ENCODE results near the gene KRT36. TPM values are rescaled to one million over a fixed set of nuclear protein-coding genes. Genes with fewer than 3 reads are reported as not detected.

The KRT36 gene
- total RNA-seq, 1 experiment from 2014 or later, result not detected

DNA sequence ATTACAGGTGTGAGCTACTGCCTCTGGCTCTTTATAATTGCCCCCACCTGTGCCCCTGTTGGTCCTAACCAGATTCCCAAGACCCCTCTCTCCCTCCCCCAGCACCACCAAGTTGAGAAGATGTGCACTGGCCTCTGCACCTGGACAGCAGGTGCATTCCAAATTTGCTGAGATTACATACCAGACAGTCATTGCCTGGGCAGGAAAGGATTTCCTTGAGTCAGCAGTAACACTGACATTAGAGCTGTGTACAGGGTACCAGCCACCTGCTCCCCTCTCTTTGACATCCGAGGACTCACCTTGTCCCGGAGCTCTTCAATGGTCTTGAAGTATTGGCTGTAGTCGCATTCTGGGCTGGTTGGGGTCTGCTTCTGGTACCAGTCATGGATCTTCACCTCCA, 28.3 kb upstream of the KRT36 start:
- Histone ChIP-seq H3K36me3 (ENCODE audit: insufficient read depth, low read length) (no peaks in the 10 kb centered on the region), H4K20me1 (ENCODE audit: insufficient read depth, low read depth, low read length) (no peaks in the 10 kb centered on the region), H3K27ac (ENCODE audit: low read length) (no peak overlapping the region), H3K79me2 (ENCODE audit: low read length) (no peaks in the 10 kb centered on the region), H3K9me2 (replicated peaks; ENCODE audit: insufficient read depth, low read length) (no peaks in the 10 kb centered on the region), H3K4me3 (ENCODE audit: low read length) (no peak overlapping the region), H3K4me2 (ENCODE audit: low read depth, low read length, poor library complexity, severe bottlenecking) (no peak overlapping the region), H2AFZ (ENCODE audit: low read length) (no peak overlapping the region), H3K9ac (ENCODE audit: low read length) (no peak overlapping the region), H3K4me1 (ENCODE audit: low read length) (no peaks in the 10 kb centered on the region), H3K9me3 (ENCODE audit: low read length) (no peaks in the 10 kb centered on the region), H3K27me3 (ENCODE audit: low read length) (no peaks in the 10 kb centered on the region)
- DNase-seq, result no peak

DNA sequence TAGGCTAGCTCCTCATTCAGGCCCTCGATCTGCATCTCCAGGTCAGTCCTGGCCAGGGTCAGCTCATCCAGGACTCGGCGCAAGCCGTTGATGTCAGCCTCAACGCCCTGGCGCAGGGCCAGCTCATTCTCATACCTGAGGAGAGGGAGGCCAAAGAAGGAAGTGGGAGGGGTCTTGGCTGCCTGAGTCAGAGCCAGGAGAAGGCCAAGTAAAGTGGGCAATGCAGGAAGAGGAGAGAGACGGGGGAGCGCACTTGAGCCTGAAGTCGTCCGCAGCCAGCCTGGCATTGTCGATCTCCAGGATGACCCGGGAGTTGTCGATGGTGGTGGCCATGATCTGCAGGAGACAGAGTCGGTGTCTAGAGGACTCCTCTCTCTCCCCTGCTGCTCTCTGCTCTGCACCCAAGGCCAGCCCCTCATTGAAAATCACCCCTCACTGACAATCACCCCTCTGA, 27.1 kb upstream of the KRT36 start:
- no peaks in the 10 kb centered on the region for H3K36me3 ChIP-seq (ENCODE audit: insufficient read depth, low read length)
- DNase-seq, result no peak
- H3K9me2 ChIP-seq (replicated peaks; ENCODE audit: insufficient read depth, low read length), result no peaks in the 10 kb centered on the region
- no peaks in the 10 kb centered on the region for H3K4me1 ChIP-seq (ENCODE audit: low read length)
- no peak overlapping the region for H3K9ac ChIP-seq (ENCODE audit: low read length)
- no peaks in the 10 kb centered on the region for H4K20me1 ChIP-seq (ENCODE audit: insufficient read depth, low read depth, low read length)
- H2AFZ ChIP-seq (ENCODE audit: low read length), result no peak overlapping the region
- H3K4me3 ChIP-seq (ENCODE audit: low read length), result no peak overlapping the region
- no peaks in the 10 kb centered on the region for H3K27me3 ChIP-seq (ENCODE audit: low read length)
- no peaks in the 10 kb centered on the region for H3K9me3 ChIP-seq (ENCODE audit: low read length)
- no peak overlapping the region for H3K27ac ChIP-seq (ENCODE audit: low read length)
- H3K79me2 ChIP-seq (ENCODE audit: low read length), result no peaks in the 10 kb centered on the region
- H3K4me2 ChIP-seq (ENCODE audit: low read depth, low read length, poor library complexity, severe bottlenecking), result no peak overlapping the region

GRCh38 chr17:41516147-41516829, 26.6 kb upstream of the KRT36 start:
- Histone ChIP-seq H4K20me1 (ENCODE audit: insufficient read depth, low read depth, low read length) (no peaks in the 10 kb centered on the region), H3K4me2 (ENCODE audit: low read depth, low read length, poor library complexity, severe bottlenecking) (no peak overlapping the region), H3K9ac (ENCODE audit: low read length) (no peak overlapping the region), H3K4me3 (ENCODE audit: low read length) (no peak overlapping the region), H3K27me3 (ENCODE audit: low read length) (no peaks in the 10 kb centered on the region), H3K9me3 (ENCODE audit: low read length) (no peaks in the 10 kb centered on the region), H3K9me2 (replicated peaks; ENCODE audit: insufficient read depth, low read length) (no peaks in the 10 kb centered on the region), H3K36me3 (ENCODE audit: insufficient read depth, low read length) (no peaks in the 10 kb centered on the region), H3K79me2 (ENCODE audit: low read length) (no peaks in the 10 kb centered on the region), H3K4me1 (ENCODE audit: low read length) (no peaks in the 10 kb centered on the region), H3K27ac (ENCODE audit: low read length) (no peak overlapping the region), H2AFZ (ENCODE audit: low read length) (no peak overlapping the region)
- no peak for DNase-seq

DNA sequence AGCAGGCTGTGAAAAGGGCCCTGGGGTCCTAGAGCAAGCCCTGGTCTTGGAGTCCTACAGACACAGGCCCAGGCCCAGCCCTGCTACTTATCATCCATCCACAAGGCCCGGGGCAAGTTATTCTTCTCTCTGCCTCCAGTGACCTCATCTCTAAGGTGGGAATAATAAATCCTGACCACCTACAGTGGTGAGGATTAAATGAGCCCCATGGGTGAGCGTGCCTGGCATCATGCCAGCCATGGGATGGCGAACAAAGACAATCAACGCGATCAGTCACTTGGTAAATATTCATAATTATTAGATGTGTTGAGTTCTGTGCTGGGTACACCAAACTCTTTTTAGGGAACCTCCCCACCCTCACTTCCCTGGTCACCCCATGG, 23.4 kb upstream of the KRT36 start:
- H2AFZ ChIP-seq (ENCODE audit: low read length), result no peak overlapping the region
- no peak for DNase-seq
- H3K9ac ChIP-seq (ENCODE audit: low read length), result no peak overlapping the region
- H3K27me3 ChIP-seq (ENCODE audit: low read length), result no peaks in the 10 kb centered on the region
- no peak overlapping the region for H3K27ac ChIP-seq (ENCODE audit: low read length)
- no peak overlapping the region for H3K4me3 ChIP-seq (ENCODE audit: low read length)
- no peak overlapping the region for H3K4me2 ChIP-seq (ENCODE audit: low read depth, low read length, poor library complexity, severe bottlenecking)
- H3K79me2 ChIP-seq (ENCODE audit: low read length), result no peaks in the 10 kb centered on the region
- no peaks in the 10 kb centered on the region for H3K9me2 ChIP-seq (replicated peaks; ENCODE audit: insufficient read depth, low read length)
- no peaks in the 10 kb centered on the region for H3K36me3 ChIP-seq (ENCODE audit: insufficient read depth, low read length)
- no peaks in the 10 kb centered on the region for H3K9me3 ChIP-seq (ENCODE audit: low read length)
- no peaks in the 10 kb centered on the region for H3K4me1 ChIP-seq (ENCODE audit: low read length)
- no peaks in the 10 kb centered on the region for H4K20me1 ChIP-seq (ENCODE audit: insufficient read depth, low read depth, low read length)

DNA sequence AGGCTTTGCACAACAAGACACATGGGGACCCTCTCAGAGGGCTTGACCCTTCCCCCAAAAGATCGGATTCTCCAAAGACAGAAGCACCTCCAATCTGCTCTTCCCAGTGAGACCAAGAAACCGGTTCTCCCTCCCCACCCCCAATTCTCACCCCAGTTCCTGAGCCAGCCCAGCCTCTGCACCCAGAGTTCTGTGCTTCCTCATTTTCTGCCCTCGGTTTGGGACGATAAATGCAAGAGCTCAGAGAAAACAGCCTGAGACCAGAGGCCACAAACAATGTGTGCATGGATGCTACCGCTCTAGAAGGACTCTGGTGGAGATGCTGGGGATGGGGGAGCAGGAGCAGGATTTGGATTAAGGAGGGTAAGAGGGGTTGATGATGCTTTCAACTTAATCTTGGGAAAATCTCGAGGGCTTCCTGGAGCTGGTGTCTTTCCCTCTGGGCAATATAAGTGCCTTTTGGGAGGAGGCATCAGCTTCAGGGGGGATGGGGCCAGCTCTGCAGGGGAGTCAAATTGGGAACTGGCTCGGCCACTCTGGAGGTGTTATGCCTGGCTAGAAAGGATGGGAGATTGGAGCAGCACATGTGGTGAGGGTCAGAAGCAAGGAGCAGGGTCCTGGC, 22.9 kb upstream of the KRT36 start:
- H3K9ac ChIP-seq (ENCODE audit: low read length), result no peak overlapping the region

GRCh38 chr17:41511716-41512115, 22.0 kb upstream of the KRT36 start:
- no peaks in the 10 kb centered on the region for H3K9me2 ChIP-seq (replicated peaks; ENCODE audit: insufficient read depth, low read length)
- H3K9ac ChIP-seq (ENCODE audit: low read length), result no peak overlapping the region

More for the DNA sequence above, 22.9 kb upstream of the KRT36 start:
- Histone ChIP-seq H3K36me3 (ENCODE audit: insufficient read depth, low read length) (no peaks in the 10 kb centered on the region), H4K20me1 (ENCODE audit: insufficient read depth, low read depth, low read length) (no peaks in the 10 kb centered on the region), H3K4me1 (ENCODE audit: low read length) (no peaks in the 10 kb centered on the region), H3K4me2 (ENCODE audit: low read depth, low read length, poor library complexity, severe bottlenecking) (no peak overlapping the region), H3K4me3 (ENCODE audit: low read length) (no peak overlapping the region), H2AFZ (ENCODE audit: low read length) (no peak overlapping the region), H3K27ac (ENCODE audit: low read length) (no peak overlapping the region), H3K9me3 (ENCODE audit: low read length) (no peaks in the 10 kb centered on the region), H3K27me3 (ENCODE audit: low read length) (no peaks in the 10 kb centered on the region), H3K9me2 (replicated peaks; ENCODE audit: insufficient read depth, low read length) (no peaks in the 10 kb centered on the region), H3K79me2 (ENCODE audit: low read length) (no peaks in the 10 kb centered on the region)
- no peak for DNase-seq

DNA sequence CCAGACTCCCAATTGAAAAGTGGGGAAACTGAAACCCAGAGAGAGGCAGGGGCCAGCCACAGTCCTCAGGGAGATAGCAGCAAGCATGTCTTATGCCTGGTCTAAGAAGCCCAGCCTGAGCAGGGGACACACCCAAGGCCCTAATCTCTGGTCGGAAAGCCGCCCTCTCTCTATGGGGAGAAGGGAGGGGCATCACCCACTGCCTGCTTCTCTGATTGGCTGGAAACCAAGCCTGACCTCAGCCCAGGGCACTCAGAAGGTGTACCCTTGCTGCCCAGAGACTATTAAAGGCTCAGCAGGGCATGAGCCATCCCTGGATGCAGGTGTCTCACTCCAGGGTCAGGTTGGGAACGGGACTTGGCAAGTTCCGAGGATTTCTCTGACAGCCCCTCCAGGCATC, 21.4 kb upstream of the KRT36 start:
- no peaks in the 10 kb centered on the region for H3K27me3 ChIP-seq (ENCODE audit: low read length)
- H3K79me2 ChIP-seq (ENCODE audit: low read length), result no peaks in the 10 kb centered on the region
- no peaks in the 10 kb centered on the region for H4K20me1 ChIP-seq (ENCODE audit: insufficient read depth, low read depth, low read length)
- H3K4me3 ChIP-seq (ENCODE audit: low read length), result no peak overlapping the region
- H2AFZ ChIP-seq (ENCODE audit: low read length), result no peak overlapping the region
- no peaks in the 10 kb centered on the region for H3K9me3 ChIP-seq (ENCODE audit: low read length)
- no peak for DNase-seq
- no peak overlapping the region for H3K27ac ChIP-seq (ENCODE audit: low read length)
- H3K4me2 ChIP-seq (ENCODE audit: low read depth, low read length, poor library complexity, severe bottlenecking), result no peak overlapping the region
- peaks cover 5% of the 10 kb centered on the region for H3K4me1 ChIP-seq (ENCODE audit: low read length)
- H3K36me3 ChIP-seq (ENCODE audit: insufficient read depth, low read length), result no peaks in the 10 kb centered on the region
- no peak overlapping the region for H3K9ac ChIP-seq (ENCODE audit: low read length)
- no peaks in the 10 kb centered on the region for H3K9me2 ChIP-seq (replicated peaks; ENCODE audit: insufficient read depth, low read length)

More at GRCh38 chr17:41511716-41512115, 22.0 kb upstream of the KRT36 start:
- no peaks in the 10 kb centered on the region; the same call in 1 of the 2 replicates for H3K4me1 ChIP-seq (ENCODE audit: low read length)
- no peak overlapping the region for H3K4me3 ChIP-seq (ENCODE audit: low read length)
- no peak overlapping the region for H3K4me2 ChIP-seq (ENCODE audit: low read depth, low read length, poor library complexity, severe bottlenecking)
- H3K9me3 ChIP-seq (ENCODE audit: low read length), result no peaks in the 10 kb centered on the region
- H3K79me2 ChIP-seq (ENCODE audit: low read length), result no peaks in the 10 kb centered on the region
- no peak overlapping the region for H2AFZ ChIP-seq (ENCODE audit: low read length)
- no peaks in the 10 kb centered on the region for H3K36me3 ChIP-seq (ENCODE audit: insufficient read depth, low read length)
- no peaks in the 10 kb centered on the region for H4K20me1 ChIP-seq (ENCODE audit: insufficient read depth, low read depth, low read length)
- no peaks in the 10 kb centered on the region for H3K27me3 ChIP-seq (ENCODE audit: low read length)
- no peak for DNase-seq
- no peak overlapping the region for H3K27ac ChIP-seq (ENCODE audit: low read length)

DNA sequence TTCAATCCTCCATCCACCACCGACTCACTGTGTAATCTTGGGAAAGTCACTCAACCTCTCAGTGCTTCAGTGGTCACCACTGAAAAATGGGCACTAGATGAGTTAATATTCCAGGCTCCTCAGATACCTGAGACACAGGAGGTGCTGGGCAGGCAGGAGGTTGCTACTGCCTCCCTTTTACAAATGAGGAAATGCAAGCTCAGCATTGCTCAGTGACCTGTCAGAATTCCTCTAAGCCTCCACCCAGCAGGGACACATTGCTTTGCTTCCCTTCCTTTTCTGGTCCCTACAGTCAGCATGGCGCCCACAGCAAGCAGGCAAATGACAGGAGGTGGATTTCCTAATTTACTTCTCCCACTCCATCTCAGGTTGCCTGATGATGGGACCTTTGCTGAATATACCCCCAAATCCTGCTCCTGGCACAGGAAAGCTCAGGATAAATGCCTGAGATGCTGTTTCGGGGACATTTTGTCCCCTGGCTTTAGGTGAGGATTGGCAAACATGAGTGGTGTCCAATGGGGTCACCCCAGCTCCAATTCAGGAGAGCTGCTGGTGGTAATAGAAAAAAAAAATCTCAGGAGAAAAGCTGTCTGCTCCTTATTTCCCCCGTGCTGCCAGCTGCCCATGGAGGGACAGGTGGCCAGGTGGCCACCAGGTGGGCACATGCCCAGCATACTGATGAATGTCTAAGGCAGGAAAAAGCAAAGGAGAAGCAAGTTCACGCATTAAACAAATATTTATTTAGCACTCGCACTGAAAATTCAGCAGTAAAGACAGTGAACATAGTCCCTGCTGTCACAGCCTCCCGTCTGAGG, 20.7 kb upstream of the KRT36 start:
- H3K27me3 ChIP-seq (ENCODE audit: low read length), result no peaks in the 10 kb centered on the region
- no peaks in the 10 kb centered on the region for H3K9me3 ChIP-seq (ENCODE audit: low read length)
- no peak overlapping the region for H3K9ac ChIP-seq (ENCODE audit: low read length)
- no peak for DNase-seq
- no peak overlapping the region for H3K4me2 ChIP-seq (ENCODE audit: low read depth, low read length, poor library complexity, severe bottlenecking)
- H3K36me3 ChIP-seq (ENCODE audit: insufficient read depth, low read length), result no peaks in the 10 kb centered on the region
- no peak overlapping the region for H2AFZ ChIP-seq (ENCODE audit: low read length)
- H3K79me2 ChIP-seq (ENCODE audit: low read length), result no peaks in the 10 kb centered on the region
- no peaks in the 10 kb centered on the region for H3K9me2 ChIP-seq (replicated peaks; ENCODE audit: insufficient read depth, low read length)
- no peak overlapping the region for H3K4me3 ChIP-seq (ENCODE audit: low read length)
- H3K27ac ChIP-seq (ENCODE audit: low read length), result no peak overlapping the region
- H4K20me1 ChIP-seq (ENCODE audit: insufficient read depth, low read depth, low read length), result no peaks in the 10 kb centered on the region
- peaks cover 11% of the 10 kb centered on the region for H3K4me1 ChIP-seq (ENCODE audit: low read length)

Data from Karpas-422 (cell line).